GM21576 (cell line): ENCODE measurements around the gene OGFOD3.
A peak's percentile ranks its signal among the peaks of the same experiment; 100 is the strongest.
"Not testable (repeated sequence)": the region's sequence is repeated elsewhere in the genome, so short reads cannot be mapped to it uniquely, and the experiment has no call there.

ENCODE experiments used
- ATAC-seq: cut with Tn5 transposase; IDR thresholded peaks from one replicate; pipeline ENCODE4 v1.9.1; 2021; ENCODE audit warnings: mild to moderate bottlenecking, moderate library complexity; ENCODE audit not compliant: unreplicated experiment

OGFOD3 gene

GRCh38 chr17:82418001-82418986 lies at the start of gene OGFOD3, which contains the start of gene HEXD:
Gene OGFOD3, minus strand, starts transcription at chr17:82418586. Its CDS starts 101 bp downstream, at chr17:82418485.
Gene HEXD, plus strand, starts transcription at chr17:82418347. Its CDS starts 1,453 bp downstream, at chr17:82419800.
- ATAC-seq = peak; percentile 76

GRCh38 chr17:82465023-82465603 lies 46.7 kb upstream of the OGFOD3 start:
- ATAC-seq = no peak

- no peak for ATAC-seq
Observed at GRCh38 chr17:82464567-82464929, 46.2 kb upstream of the OGFOD3 start.

GRCh38 chr17:82463925-82464566 lies 45.7 kb upstream of the OGFOD3 start:
- no peak for ATAC-seq

GRCh38 chr17:82463391-82463790 lies 45.0 kb upstream of the OGFOD3 start:
- no peak for ATAC-seq

GRCh38 chr17:82461827-82462524 lies 43.6 kb upstream of the OGFOD3 start:
- no peak for ATAC-seq

GRCh38 chr17:82459936-82460335 lies 41.5 kb upstream of the OGFOD3 start:
- ATAC-seq = not testable (repeated sequence)

- ATAC-seq = no peak
Observed at GRCh38 chr17:82458885-82459424, 40.6 kb upstream of the OGFOD3 start.

GRCh38 chr17:82458179-82458884 lies 39.9 kb upstream of the OGFOD3 start, which contains the start of gene NARF:
Gene NARF, plus strand, starts transcription at chr17:82458741. Its CDS starts 63 bp downstream, at chr17:82458804.
- ATAC-seq = peak; percentile 93

GRCh38 chr17:82457929-82458178 lies 39.5 kb upstream of the OGFOD3 start:
- ATAC-seq = no peak

GRCh38 chr17:82457073-82457928 lies 38.9 kb upstream of the OGFOD3 start:
- ATAC-seq = no peak

GRCh38 chr17:82453706-82454105 lies 35.3 kb upstream of the OGFOD3 start:
- not testable (repeated sequence) for ATAC-seq

- ATAC-seq = not testable (repeated sequence)
Observed at GRCh38 chr17:82453151-82453550, 34.8 kb upstream of the OGFOD3 start.

GRCh38 chr17:82452162-82452561 lies 33.8 kb upstream of the OGFOD3 start:
- no peak for ATAC-seq

- ATAC-seq = peak; percentile 60
Observed at GRCh38 chr17:82450357-82451106, 32.1 kb upstream of the OGFOD3 start, which contains the start of gene CYBC1. Gene CYBC1, minus strand, starts transcription at chr17:82450752. Its CDS starts 1,498 bp downstream, at chr17:82449254.

GRCh38 chr17:82449883-82450356 lies 31.5 kb upstream of the OGFOD3 start:
- peak; percentile 5 for ATAC-seq

GRCh38 chr17:82449131-82449882 lies 30.9 kb upstream of the OGFOD3 start:
- peak; percentile 48 for ATAC-seq
